ENCODE data around the gene BNIP3. TPM values are rescaled to one million over a fixed set of nuclear protein-coding genes. Genes with fewer than 3 reads are reported as not detected.
A peak's percentile ranks its signal among the peaks of the same experiment; 100 is the strongest.

The BNIP3 gene
- total RNA-seq, 4 donors from 2014 or later: 337 to 1,280 (median 583) TPM

GRCh38 chr10:131973160-131973951 is 8.4 kb downstream of the BNIP3 start:
- TF ChIP-seq CTCF (IDR thresholded peaks at IDR 0.05 in 4 of 5, conservative IDR thresholded peaks at IDR 0.05 in 1 of 5): no peak
- TF ChIP-seq POLR2A (IDR thresholded peaks at IDR 0.05): no peak
- in situ Hi-C loops (cut with MboI; ENCODE audit: low sequenced_read_pairs in 4 of 4) (no loop called here), intact Hi-C loops (cut with DNase I; ENCODE audit: low total_unique reads) (no loop called here)
- peaks cover 0 to 42% of the 10 kb centered on the region in 2 donors for H3K36me3 ChIP-seq
- H3K27ac ChIP-seq: peak overlapping the region; percentile 65 to 80 (median 67)
- peak; percentile 59 to 66 for DNase-seq
- H3K27me3 ChIP-seq: no peaks in the 10 kb centered on the region
- ATAC-seq: peak; percentile 71 to 80
- peaks cover 28 to 59% of the 10 kb centered on the region in 2 donors for H3K4me1 ChIP-seq
- no peaks in the 10 kb centered on the region for H3K9me3 ChIP-seq
- H3K4me3 ChIP-seq: peak overlapping the region in 2 of 4 donors; percentile 10 to 16

GRCh38 chr10:131972474-131973071 is 9.2 kb downstream of the BNIP3 start:
- intact Hi-C loops (cut with DNase I; ENCODE audit: low total_unique reads): no loop called here
- H3K9me3 ChIP-seq: no peaks in the 10 kb centered on the region
- TF ChIP-seq POLR2A (IDR thresholded peaks at IDR 0.05) (no peak), CTCF (IDR thresholded peaks at IDR 0.05 in 4 of 5, conservative IDR thresholded peaks at IDR 0.05 in 1 of 5) (no peak)
- H3K27ac ChIP-seq: peak overlapping the region; percentile 65 to 80 (median 67)
- peaks cover 27 to 55% of the 10 kb centered on the region in 2 donors for H3K4me1 ChIP-seq
- no peaks in the 10 kb centered on the region for H3K27me3 ChIP-seq
- no peak for DNase-seq
- H3K36me3 ChIP-seq: peaks cover 0 to 42% of the 10 kb centered on the region in 2 donors
- in situ Hi-C loops (cut with MboI; ENCODE audit: low sequenced_read_pairs in 4 of 4): no loop called here
- ATAC-seq: peak in 1 of 2 donors; percentile 18
- H3K4me3 ChIP-seq: peak overlapping the region in 2 of 4 donors; percentile 10 to 16

- ATAC-seq (no peak), DNase-seq (no peak)
- in situ Hi-C loops (cut with MboI; ENCODE audit: low sequenced_read_pairs in 4 of 4): no loop called here
- no peak overlapping the region for H3K4me3 ChIP-seq
- TF ChIP-seq CTCF (IDR thresholded peaks at IDR 0.05 in 4 of 5, conservative IDR thresholded peaks at IDR 0.05 in 1 of 5) (no peak), POLR2A (IDR thresholded peaks at IDR 0.05) (no peak)
- no peaks in the 10 kb centered on the region for H3K27me3 ChIP-seq
- intact Hi-C loops (cut with DNase I; ENCODE audit: low total_unique reads): no loop called here
- H3K36me3 ChIP-seq: peaks cover 0 to 50% of the 10 kb centered on the region in 2 donors
- H3K27ac ChIP-seq: no peak overlapping the region
- H3K9me3 ChIP-seq: no peaks in the 10 kb centered on the region
- peaks cover 27 to 46% of the 10 kb centered on the region in 2 donors for H3K4me1 ChIP-seq
These were observed 10.1 kb downstream of the BNIP3 start for GRCh38 chr10:131971591-131971990.

- TF ChIP-seq CTCF (IDR thresholded peaks at IDR 0.05 in 4 of 5, conservative IDR thresholded peaks at IDR 0.05 in 1 of 5) (no peak), POLR2A (IDR thresholded peaks at IDR 0.05) (no peak)
- intact Hi-C loops (cut with DNase I; ENCODE audit: low total_unique reads): no loop called here
- H3K36me3 ChIP-seq: peaks cover 0 to 51% of the 10 kb centered on the region in 2 donors
These were observed 10.8 kb downstream of the BNIP3 start for GRCh38 chr10:131970946-131971345.

More at GRCh38 chr10:131970946-131971345, 10.8 kb downstream of the BNIP3 start:
- ATAC-seq: no peak
- peaks cover 29 to 40% of the 10 kb centered on the region in 2 donors for H3K4me1 ChIP-seq
- no peak overlapping the region for H3K4me3 ChIP-seq
- no peak for DNase-seq
- in situ Hi-C loops (cut with MboI; ENCODE audit: low sequenced_read_pairs in 4 of 4): no loop called here
- no peaks in the 10 kb centered on the region for H3K9me3 ChIP-seq
- no peaks in the 10 kb centered on the region for H3K27me3 ChIP-seq
- H3K27ac ChIP-seq: no peak overlapping the region
